Measurements from ENCODE around the gene ISCU. TPM values are rescaled to one million over a fixed set of nuclear protein-coding genes. Genes with fewer than 3 reads are reported as not detected.

Gene ISCU
- total RNA-seq, 4 donors from 2014 or later = 121 to 146 (median 138) TPM

DNA sequence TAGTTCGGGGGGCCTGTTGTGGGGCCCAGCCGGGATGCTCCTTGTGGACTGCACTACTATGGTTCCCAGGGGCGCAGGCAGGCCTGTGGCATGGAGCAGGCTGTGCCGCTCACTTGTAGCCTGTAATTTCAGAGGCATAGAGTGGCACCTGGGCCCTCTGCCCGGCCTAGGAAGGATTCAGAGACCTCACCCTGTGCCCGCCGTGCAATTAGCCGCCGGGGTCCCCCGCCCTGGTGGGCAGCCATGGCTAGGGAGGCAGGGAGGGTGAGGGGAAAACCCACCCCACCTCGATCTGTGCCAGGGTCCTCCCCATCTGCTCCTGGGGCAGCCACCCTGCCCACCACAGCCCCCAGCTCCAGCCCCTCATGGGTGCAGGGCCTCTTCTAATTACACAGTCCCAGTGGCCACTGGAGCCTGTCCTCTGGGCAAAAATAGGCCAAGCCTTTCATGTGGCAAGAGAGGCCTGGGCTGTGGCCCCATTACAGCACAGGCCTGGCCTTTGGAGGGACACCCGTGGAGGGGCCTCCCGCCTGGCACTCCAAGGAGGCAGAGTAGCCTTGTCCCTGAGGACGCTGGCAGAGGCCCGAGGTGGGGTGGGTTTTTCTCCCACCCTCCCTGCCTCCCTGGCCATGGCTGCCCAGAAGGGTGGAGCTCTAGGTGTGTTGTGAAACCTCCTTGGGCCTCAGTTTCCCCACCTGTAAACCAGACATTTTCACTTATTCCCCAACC lies 40.7 kb downstream of the ISCU start:
- no peaks in the 10 kb centered on the region for H3K9me3 ChIP-seq
- no peaks in the 10 kb centered on the region for H3K4me1 ChIP-seq
- H3K4me3 ChIP-seq = no peak overlapping the region
- TF ChIP-seq POLR2A (IDR thresholded peaks at IDR 0.05) = no peak
- TF ChIP-seq, protein P1, sequence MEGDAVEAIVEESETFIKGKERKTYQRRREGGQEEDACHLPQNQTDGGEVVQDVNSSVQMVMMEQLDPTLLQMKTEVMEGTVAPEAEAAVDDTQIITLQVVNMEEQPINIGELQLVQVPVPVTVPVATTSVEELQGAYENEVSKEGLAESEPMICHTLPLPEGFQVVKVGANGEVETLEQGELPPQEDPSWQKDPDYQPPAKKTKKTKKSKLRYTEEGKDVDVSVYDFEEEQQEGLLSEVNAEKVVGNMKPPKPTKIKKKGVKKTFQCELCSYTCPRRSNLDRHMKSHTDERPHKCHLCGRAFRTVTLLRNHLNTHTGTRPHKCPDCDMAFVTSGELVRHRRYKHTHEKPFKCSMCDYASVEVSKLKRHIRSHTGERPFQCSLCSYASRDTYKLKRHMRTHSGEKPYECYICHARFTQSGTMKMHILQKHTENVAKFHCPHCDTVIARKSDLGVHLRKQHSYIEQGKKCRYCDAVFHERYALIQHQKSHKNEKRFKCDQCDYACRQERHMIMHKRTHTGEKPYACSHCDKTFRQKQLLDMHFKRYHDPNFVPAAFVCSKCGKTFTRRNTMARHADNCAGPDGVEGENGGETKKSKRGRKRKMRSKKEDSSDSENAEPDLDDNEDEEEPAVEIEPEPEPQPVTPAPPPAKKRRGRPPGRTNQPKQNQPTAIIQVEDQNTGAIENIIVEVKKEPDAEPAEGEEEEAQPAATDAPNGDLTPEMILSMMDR (IDR thresholded peaks at IDR 0.05) = no peak
- no peaks in the 10 kb centered on the region for H3K36me3 ChIP-seq
- no peak overlapping the region for H3K27ac ChIP-seq
- no peak for DNase-seq
- H3K27me3 ChIP-seq = no peaks in the 10 kb centered on the region

DNA sequence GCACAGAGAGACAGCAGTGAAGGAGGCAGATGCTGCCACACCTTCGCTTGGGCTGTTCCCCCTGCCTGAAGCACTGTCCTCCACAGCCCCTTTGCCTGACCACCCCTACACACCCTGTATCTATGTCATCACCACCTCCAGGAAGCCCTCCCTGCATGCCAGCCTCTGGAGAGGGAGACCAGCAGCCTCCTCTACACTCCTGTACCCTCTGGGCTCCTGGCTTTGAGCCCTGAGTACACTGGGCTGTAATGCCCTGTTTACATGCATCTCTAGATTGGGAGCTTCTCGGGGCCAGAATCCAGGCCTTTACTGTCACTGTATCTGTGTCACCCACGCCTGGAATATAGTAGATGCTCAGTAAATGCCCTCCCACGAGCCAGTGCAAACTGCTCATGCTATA lies 41.3 kb downstream of the ISCU start:
- no peak for DNase-seq
- Histone ChIP-seq H3K27ac (no peak overlapping the region), H3K4me3 (no peak overlapping the region), H3K27me3 (no peaks in the 10 kb centered on the region), H3K4me1 (no peaks in the 10 kb centered on the region), H3K36me3 (no peaks in the 10 kb centered on the region), H3K9me3 (no peaks in the 10 kb centered on the region)
- no peak for TF ChIP-seq POLR2A (IDR thresholded peaks at IDR 0.05)
- TF ChIP-seq, protein P1 (IDR thresholded peaks at IDR 0.05) = no peak

DNA sequence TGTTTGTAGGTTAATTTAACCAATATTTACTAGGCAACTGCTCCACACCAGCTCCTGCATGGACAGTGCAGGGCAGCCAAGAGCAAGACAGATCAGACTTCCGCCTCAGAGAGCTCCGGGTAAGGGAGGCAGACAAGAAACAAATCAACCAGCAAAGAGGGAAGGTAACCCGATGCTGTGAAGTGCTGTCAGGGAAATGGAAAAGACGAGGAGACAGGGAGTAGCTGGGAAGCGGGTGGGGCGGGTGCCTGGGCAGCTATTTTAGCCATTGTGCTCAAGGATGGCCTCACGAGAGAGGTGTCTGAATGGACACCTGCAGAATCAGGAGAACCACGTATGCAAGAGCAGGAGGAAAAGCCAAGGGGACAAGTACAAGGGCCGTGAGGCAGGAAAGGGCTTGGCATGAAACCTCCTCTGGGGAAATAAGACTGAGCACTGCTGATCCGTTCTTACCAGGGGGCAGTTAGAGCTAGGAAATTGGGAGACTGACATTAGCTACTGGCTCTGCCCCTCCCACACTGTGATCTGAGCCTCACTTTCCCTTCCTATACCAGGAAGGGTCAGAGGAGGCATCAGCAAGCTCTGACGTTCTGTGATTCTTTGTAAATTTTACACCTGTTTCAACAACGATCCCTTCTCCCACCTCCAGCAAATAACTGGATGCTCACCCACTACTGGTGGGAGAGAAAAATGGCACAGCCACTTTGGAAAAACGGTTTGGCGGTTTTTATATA lies 42.0 kb downstream of the ISCU start:
- Histone ChIP-seq H3K9me3 (no peaks in the 10 kb centered on the region), H3K4me1 (no peaks in the 10 kb centered on the region), H3K27ac (no peak overlapping the region), H3K4me3 (no peak overlapping the region), H3K27me3 (no peaks in the 10 kb centered on the region), H3K36me3 (no peaks in the 10 kb centered on the region)
- no peak for DNase-seq
- no peak for TF ChIP-seq POLR2A (IDR thresholded peaks at IDR 0.05)
- TF ChIP-seq, protein P1 (IDR thresholded peaks at IDR 0.05) = no peak

DNA sequence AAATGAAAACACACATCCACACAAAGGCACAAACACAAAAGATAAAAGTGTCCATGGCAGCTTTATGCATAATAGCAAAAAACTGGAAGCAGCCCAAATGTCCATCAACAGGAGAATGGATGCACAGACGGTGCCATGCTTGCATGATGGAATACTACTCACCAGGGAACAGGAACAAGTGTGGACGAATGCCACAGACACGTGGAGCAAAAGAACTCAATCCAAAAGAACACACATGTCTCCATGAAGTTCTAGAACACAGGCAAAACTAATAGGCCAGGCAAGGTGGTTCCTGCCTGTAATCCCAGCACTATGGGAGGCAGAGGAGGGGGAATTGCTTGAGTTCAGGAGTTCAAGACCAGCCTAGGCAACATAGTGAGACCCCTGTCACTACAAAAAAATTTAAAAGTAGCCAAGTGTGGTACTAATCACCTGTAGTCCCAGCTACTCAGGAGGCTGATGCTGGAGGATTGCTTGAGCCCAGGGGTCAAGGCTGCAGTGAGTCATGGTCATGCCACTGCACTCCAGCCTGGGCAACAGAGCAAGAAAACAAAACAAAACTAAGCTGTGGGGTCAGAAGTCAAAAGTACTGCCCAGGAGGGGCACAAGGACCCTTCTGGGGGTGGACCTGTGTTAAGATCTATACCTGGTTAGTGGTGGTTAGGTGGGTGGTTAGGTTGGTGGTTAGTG lies 42.7 kb downstream of the ISCU start:
- Histone ChIP-seq H3K4me1 (no peaks in the 10 kb centered on the region), H3K27me3 (no peaks in the 10 kb centered on the region), H3K4me3 (no peak overlapping the region), H3K36me3 (no peaks in the 10 kb centered on the region), H3K27ac (no peak overlapping the region), H3K9me3 (no peaks in the 10 kb centered on the region)
- DNase-seq = no peak
- TF ChIP-seq, protein P1 (IDR thresholded peaks at IDR 0.05) = no peak
- no peak for TF ChIP-seq POLR2A (IDR thresholded peaks at IDR 0.05)

DNA sequence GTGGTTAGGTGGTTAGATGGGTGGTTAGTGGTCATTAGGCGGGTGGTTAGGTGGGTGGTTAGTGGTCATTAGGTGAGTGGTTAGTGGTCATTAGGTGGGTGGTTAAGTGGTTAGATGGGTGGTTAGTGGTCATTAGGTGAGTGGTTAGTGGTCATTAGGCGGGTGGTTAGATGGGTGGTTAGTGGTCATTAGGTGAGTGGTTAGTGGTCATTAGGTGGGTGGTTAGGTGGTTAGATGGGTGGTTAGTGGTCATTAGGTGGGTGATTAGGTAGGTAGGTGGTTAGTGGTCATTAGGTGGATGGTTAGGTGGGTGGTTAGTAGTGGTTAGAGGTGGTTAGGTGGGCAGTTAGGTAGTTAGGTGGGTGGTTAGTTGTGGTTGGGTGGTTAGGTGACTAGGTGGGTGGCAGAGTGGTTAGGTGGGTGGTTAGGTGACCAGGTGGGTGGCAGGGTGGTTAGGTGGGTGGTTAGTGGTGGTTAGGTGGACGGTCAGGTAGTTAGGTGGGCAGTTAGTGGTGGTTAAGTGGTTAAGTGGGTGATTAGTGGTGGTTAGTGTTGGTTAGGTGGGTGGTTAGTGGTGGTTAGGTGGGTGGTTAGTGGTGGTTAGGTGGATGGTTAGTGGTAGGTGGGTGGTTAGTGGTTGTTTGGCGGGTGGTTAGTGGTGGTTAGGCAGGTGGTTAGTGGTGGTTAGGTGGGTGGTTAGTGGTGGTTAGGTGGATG lies 43.5 kb downstream of the ISCU start:
- Histone ChIP-seq H3K27ac (no peak overlapping the region), H3K27me3 (no peaks in the 10 kb centered on the region), H3K4me3 (no peak overlapping the region), H3K36me3 (no peaks in the 10 kb centered on the region), H3K4me1 (no peaks in the 10 kb centered on the region), H3K9me3 (no peaks in the 10 kb centered on the region)
- no peak for DNase-seq
- no peak for TF ChIP-seq POLR2A (IDR thresholded peaks at IDR 0.05)
- TF ChIP-seq, protein P1 (IDR thresholded peaks at IDR 0.05) = no peak
